A204.1 (cell line): ENCODE data around the gene DELE1.
A peak's percentile ranks its signal among the peaks of the same experiment; 100 is the strongest.
"Not testable (repeated sequence)": the region's sequence is repeated elsewhere in the genome, so short reads cannot be mapped to it uniquely, and the experiment has no call there.

ENCODE experiments used
- FAIRE-seq: peaks from 2 replicates; lab custom pipeline; 2012; peaks lifted over from hg19 to GRCh38; lab: Jason Lieb, UNC

DELE1 gene

DNA sequence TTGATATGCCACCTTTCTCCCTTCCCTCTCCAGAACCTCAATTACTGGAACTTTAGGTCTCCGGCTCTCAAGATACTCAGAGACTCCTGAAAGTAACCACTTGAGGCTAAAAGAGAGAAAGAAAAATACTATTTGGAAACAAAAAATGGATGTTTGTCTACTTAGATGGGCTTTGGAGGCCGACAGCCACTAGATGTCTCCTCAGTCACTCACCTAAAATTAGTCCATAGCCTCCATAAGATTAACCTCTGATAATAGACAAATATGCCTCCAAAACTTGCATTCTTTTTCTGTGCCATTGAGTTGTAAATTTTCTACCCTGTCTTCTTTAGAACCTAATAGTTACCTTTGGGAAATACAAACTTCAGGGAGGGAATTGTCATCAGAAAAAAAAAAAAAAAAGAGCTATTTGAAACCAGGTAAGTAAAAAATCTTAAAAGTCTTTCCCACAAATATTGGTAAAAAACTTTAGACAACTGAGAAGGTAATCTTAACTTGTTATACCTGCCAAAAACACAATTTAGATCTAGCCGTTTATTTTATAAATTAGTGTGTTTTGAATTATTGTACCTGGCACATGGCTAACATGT is 34.3 kb upstream of the DELE1 start:
- peak; percentile 92 for FAIRE-seq

DNA sequence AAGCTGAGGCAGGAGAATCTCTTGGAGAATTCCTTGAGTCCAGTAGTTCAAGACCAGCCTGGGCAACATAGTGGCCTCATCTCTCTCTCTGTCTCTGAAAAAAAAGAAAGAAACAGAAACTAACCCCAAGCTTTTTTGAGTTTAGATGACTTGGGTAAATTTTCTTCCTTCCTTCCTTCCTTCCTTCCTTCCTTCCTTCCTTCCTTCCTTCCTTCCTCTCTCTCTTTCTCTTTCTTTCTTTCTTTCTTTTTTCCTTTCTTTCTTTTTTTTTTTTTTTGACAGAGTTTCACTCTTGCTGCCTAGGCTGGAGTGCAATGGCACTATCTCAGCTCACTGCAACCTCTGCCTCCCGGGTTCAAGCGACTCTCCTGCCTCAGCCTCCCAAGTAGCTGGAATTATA is 33.2 kb upstream of the DELE1 start:
- not testable (repeated sequence) for FAIRE-seq

DNA sequence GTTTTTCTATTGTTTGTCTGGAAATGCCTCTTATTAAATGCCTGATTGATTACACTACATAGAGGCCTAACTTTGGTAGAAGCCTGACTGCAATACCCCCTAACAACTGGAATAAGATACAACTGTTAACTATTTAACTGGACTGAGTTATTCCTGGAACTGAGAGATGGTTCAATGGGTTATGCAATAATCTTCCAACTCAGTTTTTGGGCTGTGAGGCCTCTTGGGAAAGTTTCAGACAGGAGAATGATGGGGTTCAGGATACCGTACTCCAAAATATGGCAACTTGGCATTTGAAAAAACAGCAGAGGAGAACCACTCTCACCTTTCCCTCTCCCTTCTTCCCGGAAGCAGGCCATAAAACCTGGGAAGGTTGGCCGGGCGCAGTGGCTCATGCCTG is 26.2 kb upstream of the DELE1 start:
- FAIRE-seq = no peak

DNA sequence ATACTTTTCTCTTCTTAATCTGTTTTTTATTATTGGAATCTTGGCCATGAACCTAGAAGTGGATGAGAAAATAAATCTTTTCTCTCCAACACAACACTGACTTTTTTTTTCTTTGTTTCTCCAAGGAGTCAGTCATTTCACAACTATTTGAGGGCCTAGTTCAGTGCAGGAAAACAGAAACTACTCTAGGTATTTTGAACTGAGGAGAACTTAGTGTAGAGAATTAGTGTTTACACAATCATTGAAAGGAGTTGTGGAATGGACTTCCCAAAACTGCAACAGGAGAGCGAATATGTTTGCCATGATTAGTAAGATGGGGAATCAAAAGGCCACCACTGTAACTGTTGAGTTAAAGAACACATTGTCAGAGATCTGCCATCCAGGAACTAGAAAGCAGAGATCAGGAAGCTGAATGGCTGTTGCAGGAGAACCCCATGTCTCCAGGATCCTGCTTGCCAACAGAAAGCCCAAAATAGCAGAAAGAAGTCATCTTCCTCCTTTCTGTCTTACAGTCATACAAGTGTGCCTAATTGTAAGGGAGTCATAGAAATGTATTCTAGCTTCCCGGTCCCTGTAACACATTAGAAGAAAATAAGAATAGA is 25.1 kb upstream of the DELE1 start:
- FAIRE-seq = no peak

DNA sequence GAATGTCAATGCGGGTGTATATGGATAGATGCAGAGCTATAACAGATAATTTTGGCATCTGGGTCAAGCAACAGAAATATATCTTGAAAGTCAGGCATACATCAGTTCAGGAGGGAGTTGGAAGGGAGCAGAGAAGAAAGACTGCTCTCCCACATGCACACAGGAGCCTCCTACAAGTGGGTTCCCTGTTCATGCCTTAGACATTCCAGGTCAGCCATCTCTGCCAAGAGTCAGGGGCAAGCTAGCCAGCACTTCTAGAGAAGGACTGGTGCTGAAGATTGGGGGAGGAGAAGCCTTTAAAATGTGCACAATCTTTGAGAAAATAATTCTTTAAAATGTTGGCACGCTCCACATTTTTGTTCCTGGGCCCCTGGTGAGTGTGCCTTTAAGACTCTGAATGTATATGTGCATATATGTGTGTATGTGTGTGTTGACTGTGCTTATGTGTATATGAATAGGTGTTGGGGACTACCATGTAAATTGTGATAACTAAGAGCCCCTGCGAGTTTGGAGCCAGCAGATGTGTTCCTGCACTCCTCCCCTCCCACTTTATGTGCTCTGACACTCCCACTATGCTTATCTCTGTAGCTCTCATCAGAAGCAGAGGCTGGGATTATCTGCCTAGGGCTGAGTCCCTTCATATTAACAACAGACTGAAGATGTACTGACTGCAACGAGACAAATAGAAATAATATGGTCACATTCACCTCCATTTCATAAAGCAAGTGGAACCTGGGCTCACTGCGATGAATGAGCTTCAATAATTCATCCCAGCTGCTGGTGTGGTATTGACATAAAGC is 21.5 kb upstream of the DELE1 start:
- FAIRE-seq = no peak

DNA sequence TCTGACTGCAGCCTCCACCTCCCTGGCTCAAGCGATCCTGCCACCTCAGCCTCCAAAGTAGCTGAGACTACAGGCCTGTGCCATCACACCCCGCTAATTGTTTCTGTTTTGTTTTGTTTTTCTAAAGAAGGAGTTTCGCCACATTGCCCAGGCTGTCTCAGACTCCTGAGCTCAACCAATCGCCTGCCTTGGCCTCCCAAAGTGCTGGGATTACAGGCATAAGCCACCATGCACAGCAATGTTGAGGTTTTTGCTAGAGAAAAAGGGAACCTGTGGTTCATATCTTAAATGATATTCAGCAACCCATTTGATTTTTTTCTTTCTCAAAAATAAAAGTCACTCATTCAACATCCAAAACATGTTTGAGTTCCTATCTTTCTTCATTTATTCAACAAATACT is 20.4 kb upstream of the DELE1 start:
- no peak for FAIRE-seq

DNA sequence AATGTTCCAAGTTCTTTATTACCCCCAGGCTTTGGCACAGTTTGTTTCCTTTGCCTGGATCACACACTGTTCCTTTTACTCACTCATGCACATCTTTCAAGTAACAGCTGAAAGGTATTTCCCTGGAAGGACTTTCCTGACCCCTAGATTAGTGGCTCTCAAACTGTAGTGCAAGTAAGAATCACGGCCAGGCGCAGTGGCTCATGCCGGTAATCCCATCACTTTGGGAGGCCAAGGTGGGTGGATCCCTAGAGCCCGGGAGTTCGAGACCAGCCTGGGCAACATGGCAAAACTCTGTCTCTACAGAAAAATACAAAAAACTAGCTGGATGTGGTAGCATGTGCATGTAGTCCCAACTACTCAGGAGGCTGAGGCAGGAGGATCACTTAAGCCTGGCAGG is 19.1 kb upstream of the DELE1 start:
- no peak for FAIRE-seq

DNA sequence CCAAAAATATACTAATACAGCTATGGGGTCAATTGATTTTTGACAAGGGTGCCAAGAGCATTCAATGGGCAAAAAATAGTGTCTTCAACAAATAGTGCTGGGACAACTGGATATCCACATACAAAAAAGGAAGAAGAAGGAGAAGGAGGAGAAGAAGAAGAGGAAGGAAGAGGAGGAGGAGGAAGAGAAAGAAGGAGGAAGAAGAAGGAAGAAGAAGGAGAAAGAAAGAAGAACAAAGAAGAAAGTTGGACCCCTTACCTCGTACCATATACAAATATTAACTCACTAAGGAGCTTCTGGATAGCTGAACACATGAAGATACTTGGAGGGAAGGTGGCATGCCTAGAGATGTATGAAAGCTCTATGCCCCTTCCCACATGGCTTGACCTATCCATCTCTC is 17.2 kb upstream of the DELE1 start:
- no peak for FAIRE-seq

DNA sequence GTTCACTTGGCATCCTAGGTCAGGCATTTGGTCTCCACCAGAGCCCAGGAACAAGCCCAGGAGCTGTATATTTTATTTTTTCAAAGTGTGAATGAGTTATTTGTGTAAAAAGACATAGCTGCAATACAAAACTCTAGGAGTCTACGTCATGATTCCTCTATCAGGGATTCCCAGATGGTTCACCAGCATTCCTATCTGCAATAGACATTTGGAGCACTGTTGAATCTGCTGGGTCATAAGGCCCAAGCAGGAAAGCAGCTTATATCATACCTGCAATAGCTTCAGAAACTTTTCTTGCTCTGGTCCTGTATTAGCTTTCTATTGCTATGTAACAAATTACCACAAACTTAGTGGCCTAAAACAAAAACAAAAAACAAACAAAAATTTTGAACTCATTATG is 16.7 kb upstream of the DELE1 start:
- no peak for FAIRE-seq

DNA sequence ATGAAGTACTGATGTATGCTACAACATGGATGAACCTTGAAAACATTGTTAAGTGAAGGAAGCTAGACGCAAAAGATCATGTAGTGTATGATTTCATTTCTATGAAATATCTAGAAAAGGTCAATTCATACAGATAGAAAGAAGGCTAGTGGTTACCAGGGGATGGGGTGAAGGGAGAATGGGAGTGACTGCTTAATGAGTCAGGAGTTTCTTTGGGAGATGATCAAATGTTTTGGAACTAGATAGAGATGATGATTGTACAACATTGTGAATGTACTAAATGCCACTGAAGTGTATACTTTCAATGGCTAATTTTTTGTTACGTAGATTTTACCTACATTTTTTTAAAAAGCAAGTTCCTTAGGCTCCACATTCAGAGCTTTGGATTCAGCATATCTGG is 14.9 kb upstream of the DELE1 start:
- no peak for FAIRE-seq

DNA sequence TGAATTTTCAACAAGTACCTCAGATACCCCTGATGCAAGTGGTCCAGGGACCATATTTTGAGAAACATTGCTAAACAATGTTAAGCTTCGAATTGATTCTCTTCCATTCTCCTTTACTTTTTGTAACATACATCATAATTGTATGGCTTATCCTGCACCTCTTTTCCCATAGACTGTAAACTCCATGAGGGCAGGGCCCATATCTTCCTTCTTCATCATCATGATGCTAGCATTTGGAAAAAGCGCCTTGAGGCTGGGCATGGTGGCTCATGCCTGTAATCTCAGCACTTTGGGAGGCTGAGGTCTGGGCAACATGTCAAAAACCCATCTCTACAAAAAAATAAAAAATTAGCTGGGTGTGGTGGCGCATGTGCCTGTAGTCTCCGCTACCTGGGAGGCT is 14.5 kb upstream of the DELE1 start:
- FAIRE-seq = no peak

DNA sequence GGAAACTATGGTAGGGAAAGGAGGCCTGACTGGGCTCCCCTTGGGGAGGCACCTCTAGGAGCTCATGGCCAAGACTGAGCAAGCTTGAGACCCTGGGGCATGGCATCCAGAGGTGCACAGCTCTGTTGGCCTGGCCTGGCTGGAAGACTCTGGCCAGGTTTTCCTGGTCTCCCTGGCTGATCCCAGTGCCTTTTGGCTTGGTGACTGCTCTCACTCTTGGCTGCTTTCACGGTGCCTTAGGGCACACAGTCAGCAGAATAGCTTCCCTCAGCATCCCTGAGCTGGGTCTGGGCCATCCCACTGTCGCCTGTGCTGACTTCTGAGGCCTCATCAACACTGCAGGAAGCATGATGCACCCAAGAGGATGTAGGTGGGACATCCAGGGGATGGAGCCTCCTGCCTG is 13.4 kb upstream of the DELE1 start:
- no peak for FAIRE-seq

DNA sequence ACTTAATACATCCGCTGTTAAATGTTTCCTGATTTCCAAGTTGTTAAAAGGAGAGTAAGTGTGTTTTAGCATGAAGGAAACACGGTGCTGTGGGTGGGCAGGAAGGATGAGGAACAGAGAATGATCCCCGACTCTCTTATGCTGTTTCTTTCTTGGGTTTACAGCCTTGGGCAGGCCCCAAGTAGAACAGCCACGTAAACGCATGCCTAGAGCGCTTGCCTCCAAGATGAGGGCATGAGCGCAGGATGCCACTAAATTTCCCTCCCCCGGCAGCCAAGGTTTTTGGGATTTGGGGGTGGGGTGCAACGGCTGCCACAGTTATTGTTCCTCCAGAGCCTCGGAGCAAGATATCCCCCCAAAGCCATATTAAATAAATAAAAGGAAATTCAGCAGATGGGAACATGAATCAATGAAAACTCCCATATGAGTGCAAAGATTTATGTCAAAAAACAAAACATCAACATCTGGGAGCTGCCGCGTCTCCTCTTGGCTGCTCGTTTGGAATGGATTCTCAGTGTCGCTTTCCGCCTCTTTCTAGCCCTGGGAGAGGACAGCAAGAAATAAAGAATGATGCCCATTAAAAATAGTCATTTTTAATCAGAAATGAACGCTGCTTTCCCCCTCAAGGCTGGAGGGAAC is 10.0 kb upstream of the DELE1 start:
- FAIRE-seq = no peak

DNA sequence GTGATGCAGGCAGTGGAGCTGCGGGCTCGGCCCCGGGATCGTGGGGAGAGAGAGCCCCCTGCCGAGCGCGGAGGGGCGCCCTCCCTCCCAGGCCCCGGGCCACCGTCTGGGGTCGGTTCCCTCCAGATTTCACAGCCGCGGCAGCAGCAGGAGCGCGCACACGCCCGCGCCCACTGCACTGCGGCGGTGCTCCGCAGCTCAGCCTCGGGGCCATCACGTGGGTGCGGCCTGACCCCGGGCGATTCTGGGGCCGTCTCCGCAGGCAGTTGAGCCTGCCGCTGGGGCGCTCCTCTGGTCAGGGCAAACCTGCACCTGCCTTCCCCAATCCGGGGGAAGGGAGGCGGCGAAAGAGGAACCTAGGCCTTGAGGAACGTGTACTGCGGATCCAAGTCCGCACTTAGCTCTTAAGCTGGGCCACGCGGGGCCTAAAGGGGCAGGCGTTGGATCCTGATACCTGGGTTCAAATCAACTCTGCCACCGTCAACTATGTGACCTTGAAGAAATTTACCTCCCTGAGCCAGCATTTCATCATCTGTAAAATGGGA is 9.4 kb upstream of the DELE1 start:
- no peak for FAIRE-seq

DNA sequence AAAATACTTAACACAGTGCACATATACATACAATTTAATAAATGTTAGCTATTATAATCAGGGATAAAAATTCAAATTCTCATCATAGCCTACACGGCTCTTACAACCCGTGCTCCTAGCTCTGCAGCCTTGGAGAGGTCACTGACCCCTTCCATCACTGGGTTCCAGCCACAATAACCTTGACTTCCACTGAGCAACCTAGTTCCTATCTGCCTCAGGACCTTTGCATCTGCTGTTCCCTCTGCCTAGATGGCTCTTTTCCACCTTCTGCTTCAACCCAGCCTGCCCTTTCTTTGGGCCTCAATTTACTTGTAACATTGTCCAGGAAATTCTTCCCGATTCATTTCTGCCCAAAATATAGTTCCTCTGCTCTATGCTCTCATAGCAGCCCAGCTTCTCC is 8.9 kb upstream of the DELE1 start:
- FAIRE-seq = no peak

DNA sequence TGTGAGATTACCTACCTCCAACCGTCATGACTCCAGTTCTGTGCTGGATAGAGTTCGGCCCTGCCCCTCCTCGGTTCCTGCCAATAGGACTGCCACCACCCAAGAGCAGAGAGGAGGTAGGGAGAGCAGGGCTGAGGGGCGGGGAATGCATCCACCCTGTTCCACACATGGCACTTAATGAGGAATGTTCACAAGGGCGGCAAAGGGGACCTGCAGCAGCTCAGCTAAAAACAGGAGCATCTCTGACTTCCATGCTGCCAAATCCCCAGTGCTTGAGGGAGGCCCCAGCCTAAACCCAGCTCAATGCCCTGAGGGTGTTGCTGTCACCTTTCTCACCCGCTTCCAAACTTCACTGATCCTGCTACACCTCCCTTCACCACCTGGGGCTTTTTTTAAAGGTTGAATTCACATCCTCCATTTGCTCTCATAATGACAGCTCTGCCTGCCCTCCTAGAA is 7.8 kb upstream of the DELE1 start:
- no peak for FAIRE-seq

DNA sequence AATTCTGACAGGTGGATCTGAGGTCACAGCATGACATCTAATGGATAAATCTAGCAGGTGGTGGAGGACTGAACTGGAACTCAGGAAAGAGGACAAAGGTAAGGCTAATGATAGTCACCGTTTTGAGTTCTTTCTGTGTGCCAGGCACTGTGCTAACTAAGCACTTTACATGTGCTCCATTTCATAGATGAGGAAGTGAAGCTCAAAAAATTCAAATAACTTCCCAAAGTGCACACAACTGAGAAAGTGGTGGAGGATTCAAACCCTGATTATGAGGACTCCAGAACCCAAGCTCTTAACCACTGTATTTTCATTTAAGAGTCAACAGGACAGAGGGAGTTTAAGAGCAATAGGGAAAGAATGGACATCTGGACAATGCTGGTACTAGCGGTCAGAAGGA is 7.1 kb upstream of the DELE1 start:
- no peak for FAIRE-seq

DNA sequence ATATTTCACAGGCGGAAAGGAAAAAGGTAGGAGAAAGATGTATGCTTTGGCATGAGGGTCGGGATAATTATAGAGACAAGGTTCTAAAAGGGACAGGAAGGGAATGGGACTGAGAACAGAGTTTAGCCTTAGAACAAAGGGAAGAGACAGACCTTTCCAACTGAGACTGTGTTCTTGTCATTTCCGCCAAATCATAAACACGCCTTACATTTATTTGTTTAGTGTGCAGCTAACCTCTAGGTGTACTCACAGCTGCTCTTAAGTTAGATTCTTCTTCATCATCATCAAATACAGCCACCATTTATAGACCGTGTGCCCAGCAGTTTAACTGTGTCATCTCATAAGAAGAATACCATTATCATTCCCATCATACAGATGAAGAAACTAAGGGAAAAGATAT is 5.9 kb upstream of the DELE1 start:
- FAIRE-seq = no peak

DNA sequence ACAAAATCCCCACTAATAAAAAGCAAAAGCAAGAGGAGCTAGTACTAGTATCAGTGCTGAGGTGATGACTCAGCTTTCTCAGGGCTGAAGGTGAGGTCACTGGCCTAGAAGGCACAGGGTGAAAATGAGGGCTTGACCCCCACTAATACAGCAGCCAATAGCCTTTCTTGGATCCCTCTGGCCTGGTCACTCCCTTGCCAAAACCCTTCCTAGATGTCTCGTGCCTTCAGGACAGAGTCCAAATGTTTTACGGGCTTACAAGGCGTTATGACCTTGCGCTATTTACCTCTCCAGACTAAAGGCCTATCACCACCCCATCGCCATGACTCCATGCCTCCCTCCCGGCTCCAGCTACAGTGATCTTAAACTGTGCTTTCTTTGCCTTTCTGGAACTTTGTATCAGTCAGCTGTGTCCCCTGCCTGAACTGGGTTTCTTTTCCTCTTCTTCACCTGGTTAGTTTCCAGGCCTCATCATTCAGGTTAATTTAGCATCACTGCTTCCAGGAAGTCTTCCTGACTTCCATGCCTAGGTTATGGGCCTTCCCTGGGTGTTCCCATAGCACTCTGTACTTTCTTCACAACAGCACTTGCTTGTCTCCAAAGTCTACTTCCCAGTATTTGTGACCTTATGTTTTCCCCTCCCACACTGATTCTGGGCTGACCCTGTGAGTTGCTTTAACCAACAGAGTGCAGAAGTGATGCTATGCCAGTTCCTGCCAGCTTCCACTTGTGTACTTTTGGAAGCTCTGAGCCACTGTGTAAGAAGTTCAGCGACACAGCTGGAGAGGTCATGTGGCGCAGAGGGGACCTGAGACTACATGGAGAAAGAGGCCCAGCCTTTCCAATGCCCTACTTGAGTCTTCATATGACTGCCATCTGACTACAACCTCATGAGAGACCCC is 4.2 kb upstream of the DELE1 start:
- FAIRE-seq = no peak

DNA sequence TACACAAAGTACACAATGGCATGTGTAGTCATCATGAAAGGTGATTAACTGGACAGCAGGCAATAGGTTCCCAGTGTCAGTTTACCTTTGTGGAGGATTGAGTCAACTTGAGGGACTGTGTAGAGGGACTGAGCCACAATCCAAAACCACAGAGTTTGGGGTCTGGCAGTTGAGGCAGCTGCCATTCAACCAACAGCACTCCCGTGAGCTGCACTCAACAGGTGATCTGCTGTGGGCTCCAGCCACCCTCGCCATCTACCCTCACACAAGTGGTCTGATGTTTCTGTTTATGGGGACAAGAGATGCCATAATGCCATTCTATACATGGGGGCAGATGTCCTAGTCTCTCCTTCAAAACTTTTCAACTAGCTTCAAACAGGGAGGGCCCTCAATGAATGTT is 2.9 kb upstream of the DELE1 start:
- no peak for FAIRE-seq

DNA sequence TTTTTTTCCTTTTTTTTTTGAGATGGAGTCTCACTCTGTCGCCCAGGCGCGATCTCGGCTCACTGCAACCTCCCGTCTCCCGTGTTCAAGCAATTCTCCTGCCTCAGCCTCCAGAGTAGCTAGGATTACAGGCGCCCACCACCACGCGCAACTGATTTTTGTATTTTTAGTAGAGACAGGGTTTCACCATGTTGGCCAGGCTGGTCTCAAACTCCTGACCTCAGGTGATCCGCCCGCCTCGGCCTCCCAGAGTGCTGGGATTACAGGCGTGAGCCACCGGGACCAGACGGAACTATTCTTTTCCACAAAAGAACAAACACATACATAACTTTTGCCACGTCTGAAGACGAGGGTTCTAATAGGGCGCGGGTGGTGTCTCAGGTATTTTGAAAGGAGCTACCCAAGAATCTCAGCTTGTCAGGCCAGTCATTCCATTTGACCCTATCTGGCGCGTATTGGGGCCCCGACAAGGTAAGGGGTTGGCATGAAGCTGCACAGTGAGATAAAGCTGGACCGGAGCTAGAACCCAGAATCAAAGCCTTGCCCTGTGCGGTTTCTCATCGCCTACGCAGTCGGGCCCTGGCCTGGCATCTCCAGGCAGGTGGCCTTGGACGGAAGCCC is 734 bp upstream of the DELE1 start:
- not testable (repeated sequence) for FAIRE-seq

DNA sequence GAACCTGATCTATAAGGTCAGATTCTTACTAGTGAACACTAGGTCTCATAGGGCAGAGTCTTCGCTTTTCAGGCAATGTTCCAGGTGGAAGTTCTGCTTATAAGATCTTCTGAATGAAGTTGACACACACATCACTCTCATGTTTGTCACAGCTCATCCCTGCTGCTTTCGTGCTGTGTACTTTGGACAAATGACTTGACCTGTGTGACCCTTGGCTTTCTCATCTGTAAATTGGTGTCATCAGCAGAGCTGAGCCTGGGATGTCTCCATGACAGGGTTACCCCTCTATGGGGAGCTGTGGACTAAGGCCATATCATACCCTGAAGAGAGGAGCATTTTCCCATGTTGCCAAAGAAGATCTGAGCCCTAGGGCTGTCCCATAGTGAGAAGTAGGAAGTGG is 2.8 kb downstream of the DELE1 start:
- FAIRE-seq = no peak
